Liver (tissue), 9 donors: ENCODE data around the gene RABL3. TPM values are rescaled to one million over a fixed set of nuclear protein-coding genes. Genes with fewer than 3 reads are reported as not detected.

Source experiments
- DNase-seq: peaks from one replicate; pipeline ENCODE4 v3.0.0-alpha.2; 2017; ENCODE audit warnings: low spot score
- H3K27ac ChIP-seq, 2 donors: one replicate each; pipeline ENCODE4 v1.7.0; 2013; ENCODE audit warnings: inconsistent platforms in 2 of 2, low read length in 2 of 2, control low read depth in 1 of 2, low read depth in 1 of 2, mild to moderate bottlenecking in 1 of 2
- H3K27me3 ChIP-seq, 4 donors: one replicate each; pipeline versions ENCODE4 v1.6.1 to v1.7.0; 2013; ENCODE audit warnings: low read length in 3 of 4, inconsistent platforms in 1 of 4, mild to moderate bottlenecking in 1 of 4, moderate library complexity in 1 of 4; ENCODE audit not compliant: control insufficient read depth in 4 of 4, insufficient read depth in 4 of 4
- H3K36me3 ChIP-seq, 4 donors: one replicate each; pipeline versions ENCODE4 v1.6.1 to v1.7.0; 2013; ENCODE audit warnings: low read length in 3 of 4, mild to moderate bottlenecking in 3 of 4, low read depth in 1 of 4, moderate library complexity in 1 of 4; ENCODE audit not compliant: control insufficient read depth in 4 of 4, insufficient read depth in 3 of 4
- H3K4me1 ChIP-seq, 4 donors: one replicate each; pipeline versions ENCODE4 v1.6.1 to v1.7.0; 2013; ENCODE audit warnings: low read length in 3 of 4, mild to moderate bottlenecking in 3 of 4, moderate library complexity in 1 of 4; ENCODE audit not compliant: control insufficient read depth in 4 of 4, insufficient read depth in 4 of 4
- H3K4me3 ChIP-seq, 3 donors: one replicate each; pipeline versions ENCODE4 v1.6.1 to v1.7.0; 2013; ENCODE audit warnings: low read length in 3 of 3, control low read depth in 1 of 3, low read depth in 1 of 3, mild to moderate bottlenecking in 1 of 3
- H3K9ac ChIP-seq, 2 donors: one replicate each; pipeline ENCODE4 v1.7.0; 2013; ENCODE audit warnings: low read length in 2 of 2, mild to moderate bottlenecking in 2 of 2, moderate library complexity in 2 of 2, control low read depth in 1 of 2, low read depth in 1 of 2
- H3K9me3 ChIP-seq, 4 donors: one replicate each; pipeline versions ENCODE4 v1.6.1 to v1.7.0; 2013; ENCODE audit warnings: low read length in 3 of 4; ENCODE audit not compliant: control insufficient read depth in 4 of 4
- ATF3 ChIP-seq: IDR thresholded peaks from 2 replicates; pipeline ENCODE4 v1.6.1; 2016; ENCODE audit warnings: antibody characterized with exemption
- CTCF ChIP-seq: fragments of 150-350 bp; IDR thresholded peaks from 2 replicates; pipeline ENCODE4 v1.5.1; 2017; ENCODE audit warnings: improper control_type of control experiment, low read depth, low read length; ENCODE audit not compliant: missing input control
- EGR1 ChIP-seq, 2 donors: IDR thresholded peaks; 2 replicates each; pipeline ENCODE4 v1.6.1; 2016 to 2018; ENCODE audit warnings: antibody characterized with exemption in 2 of 2, low read depth in 2 of 2
- FOXA1 ChIP-seq: IDR thresholded peaks from 2 replicates; pipeline ENCODE4 v1.6.1; 2016; ENCODE audit warnings: antibody characterized with exemption
- FOXA2 ChIP-seq: IDR thresholded peaks from 2 replicates; pipeline ENCODE4 v1.6.1; 2016; ENCODE audit warnings: antibody characterized with exemption
- GABPA ChIP-seq, 2 donors: IDR thresholded peaks in 1 of 2; conservative IDR thresholded peaks in 1 of 2; 2 replicates each; pipeline ENCODE4 v1.6.1; 2016; ENCODE audit warnings: antibody characterized with exemption in 2 of 2, mild to moderate bottlenecking in 1 of 2, moderate library complexity in 1 of 2
- HNF4A ChIP-seq, 2 donors: conservative IDR thresholded peaks; 2 replicates each; pipeline ENCODE4 v1.6.1; 2016; ENCODE audit warnings: antibody characterized with exemption in 2 of 2, mild to moderate bottlenecking in 2 of 2
- HNF4G ChIP-seq: IDR thresholded peaks from 2 replicates; pipeline ENCODE4 v1.6.1; 2016; ENCODE audit warnings: antibody characterized with exemption
- JUND ChIP-seq, 2 donors: IDR thresholded peaks; 2 replicates each; pipeline ENCODE4 v1.6.1; 2016; ENCODE audit warnings: antibody characterized with exemption in 2 of 2
- MAX ChIP-seq: IDR thresholded peaks from 2 replicates; pipeline ENCODE4 v1.6.1; 2016; ENCODE audit warnings: antibody characterized with exemption
- NR2F2 ChIP-seq: IDR thresholded peaks from 2 replicates; pipeline ENCODE4 v1.6.1; 2016; ENCODE audit warnings: antibody characterized with exemption
- RAD21 ChIP-seq, 2 donors: IDR thresholded peaks; 2 replicates each; pipeline ENCODE4 v1.6.1; 2016; ENCODE audit warnings: antibody characterized with exemption in 2 of 2, mild to moderate bottlenecking in 2 of 2
- REST ChIP-seq: IDR thresholded peaks from 2 replicates; pipeline ENCODE4 v1.6.1; 2016; ENCODE audit warnings: antibody characterized with exemption, mild to moderate bottlenecking
- RXRA ChIP-seq, 2 donors: IDR thresholded peaks; 2 replicates each; pipeline ENCODE4 v1.6.1; 2017 to 2018; ENCODE audit warnings: antibody characterized with exemption in 2 of 2, mild to moderate bottlenecking in 1 of 2
- SP1 ChIP-seq: IDR thresholded peaks from 2 replicates; pipeline ENCODE4 v1.6.1; 2018; ENCODE audit warnings: antibody characterized with exemption, mild to moderate bottlenecking
- TAF1 ChIP-seq: conservative IDR thresholded peaks from 2 replicates; pipeline ENCODE4 v1.6.1; 2016; ENCODE audit warnings: antibody characterized with exemption, mild to moderate bottlenecking
- YY1 ChIP-seq: IDR thresholded peaks from 2 replicates; pipeline ENCODE4 v1.6.1; 2016; ENCODE audit warnings: antibody characterized with exemption, mild to moderate bottlenecking
- ZBTB33 ChIP-seq: IDR thresholded peaks from 2 replicates; pipeline ENCODE4 v1.6.1; 2016; ENCODE audit warnings: antibody characterized with exemption
- WGBS: extraction: QIAGEN DNeasy Blood & Tissue Kit; methylation state at CpG from one replicate; pipeline ENCODE4 v1.1.7; 2013; 5-methylcytosine and 5-hydroxymethylcytosine counted together
- polyA plus RNA-seq, 2 donors: library from polyadenylated mRNA; stranded (reverse) in 1 of 2; unstranded in 1 of 2; fragments of 200-250 nt in 1 of 2; fragments of >200 nt in 1 of 2; fragmentation: Nextera tagmentation in 1 of 2; extraction: Ambion mirVana in 1 of 2; gene quantifications; one replicate each; pipeline versions ENCODE4 v1.2.1 to v1.2.3, GENCODE V29; 2013 to 2015
- total RNA-seq, 2 donors: library from RNA; depleted of rRNA; stranded (reverse); fragments of >200 nt; gene quantifications; one replicate each; pipeline ENCODE4 v1.2.3, GENCODE V29; 2014
- donor health status: healthy.
- donor health status: healthy.
- donor health status: healthy.
- donor health status: healthy.
- donor health status: healthy.

The RABL3 gene
- total and polyA plus RNA-seq, 4 donors: 8.6 to 14.1 (median 13.1) TPM

- Histone ChIP-seq H3K27ac (no peak overlapping the region), H3K4me1 (peaks cover 4 to 14% (median 6%) of the 10 kb centered on the region in 4 donors), H3K27me3 (no peaks in the 10 kb centered on the region), H3K9me3 (no peaks in the 10 kb centered on the region), H3K36me3 (peaks cover 3 to 74% (median 57%) of the 10 kb centered on the region in 4 donors), H3K4me3 (no peak overlapping the region), H3K9ac (no peak overlapping the region)
- no peak for DNase-seq
- TF ChIP-seq JUND (IDR thresholded peaks at IDR 0.05): no peak
- no peak for TF ChIP-seq YY1
- TF ChIP-seq NR2F2: no peak
- no peak for TF ChIP-seq FOXA2
- TF ChIP-seq RAD21 (IDR thresholded peaks at IDR 0.05): no peak
- TF ChIP-seq MAX: no peak
- TF ChIP-seq CTCF: no peak
- no peak for TF ChIP-seq ATF3
- TF ChIP-seq ZBTB33: no peak
- no peak for TF ChIP-seq FOXA1
- no peak for TF ChIP-seq HNF4G
- no peak for TF ChIP-seq GABPA (IDR thresholded peaks at IDR 0.05 in 1 of 2, conservative IDR thresholded peaks at IDR 0.05 in 1 of 2)
- no peak for TF ChIP-seq RXRA (IDR thresholded peaks at IDR 0.05)
- TF ChIP-seq REST: no peak
- no peak for TF ChIP-seq TAF1
- TF ChIP-seq SP1: no peak
- no peak for TF ChIP-seq HNF4A (conservative IDR thresholded peaks at IDR 0.05)
- no peak for TF ChIP-seq EGR1 (IDR thresholded peaks at IDR 0.05; ENCODE audit: low read depth in 2 of 2)
- WGBS: 56% methylated on average over 2 of the region's 2 CpGs
These were observed 69.2 kb downstream of the RABL3 start for GRCh38 chr3:120673116-120673515.
